Stomach (tissue), 4 donors: Measurements from ENCODE around the gene CYYR1.

ENCODE experiments used
- CTCF ChIP-seq, 7 experiments: fragments of 450-650 bp in 4 of 7; fragments of 200-600 bp in 3 of 7; sonication (generic) in 3 of 7; IDR thresholded peaks; one replicate each; pipeline ENCODE4 v1.5.1; 2016 to 2019; ENCODE audit warnings: antibody characterized with exemption in 7 of 7, control low read depth in 2 of 7, mild to moderate bottlenecking in 1 of 7
- EP300 ChIP-seq: sonication (generic); formaldehyde crosslinking; IDR thresholded peaks from one replicate; pipeline ENCODE4 v1.6.1; 2017; ENCODE audit warnings: antibody characterized with exemption
- POLR2A ChIP-seq, 4 donors: fragments of 450-650 bp; IDR thresholded peaks; one replicate each; pipeline ENCODE4 v1.6.1; 2016; ENCODE audit warnings: antibody characterized with exemption in 4 of 4, control low read depth in 2 of 4, mild to moderate bottlenecking in 1 of 4, moderate library complexity in 1 of 4
- POLR2AphosphoS5 ChIP-seq, 3 donors: sonication (generic); formaldehyde crosslinking; IDR thresholded peaks; one replicate each; pipeline ENCODE4 v1.6.1; 2016; ENCODE audit warnings: antibody characterized with exemption in 3 of 3

GRCh38 chr21:26425576-26425975, 147.5 kb downstream of the CYYR1 start:
- TF ChIP-seq CTCF (IDR thresholded peaks at IDR 0.05) = no peak
- no peak for TF ChIP-seq POLR2A (IDR thresholded peaks at IDR 0.05)
- TF ChIP-seq POLR2AphosphoS5 (IDR thresholded peaks at IDR 0.05) = no peak
- TF ChIP-seq EP300 = no peak
